K562 (cell line): ENCODE measurements around the gene WIPF1. TPM values are rescaled to one million over a fixed set of nuclear protein-coding genes. Genes with fewer than 3 reads are reported as not detected.

ENCODE experiments used
- ATAC-seq: fragments of 200-7000 bp; cut with Tn5 transposase; 3 replicates; pipeline ENCODE4 v1.9.1; 2020; ENCODE audit warnings: moderate library complexity
- BruUV-seq: library from RNA; stranded (reverse); fragments of 400-500 nt; replicated peaks from 2 replicates; lab custom pipeline; 2021; lab: Mats Ljungman, UMichigan
- CTCF ChIA-PET: fragments of 300-600 bp; formaldehyde crosslinking; extraction: SDS; loops from one replicate; lab custom pipeline; 2021; ENCODE audit warnings: low intra/inter-chr PET ratio; lab: Yijun Ruan, JAX
- POLR2A ChIA-PET: fragments of 300-600, 350-650 bp; sonication (Branson Sonifier 250); formaldehyde crosslinking; extraction: SDS; loops from one replicate; lab custom pipeline; 2021; ENCODE audit warnings: antibody characterized with exemption, inconsistent platforms; lab: Yijun Ruan, JAX
- DNase-seq, 4 experiments: peaks; one replicate each; pipeline versions ENCODE4 v3.0.0 to v3.0.0-alpha.2; 2011 to 2018; ENCODE audit warnings: low spot score in 3 of 4, mixed read lengths in 3 of 4; ENCODE audit errors: extremely low read depth in 1 of 4
- FAIRE-seq: peaks from 2 replicates; lab custom pipeline; 2011; peaks lifted over from hg19 to GRCh38; lab: Jason Lieb, UNC
- H2AFZ ChIP-seq: 2 replicates; pipeline ENCODE4 v1.6.0; 2011; ENCODE audit warnings: low read depth, low read length, control low read depth, inconsistent platforms
- H3K27ac ChIP-seq: fragments of 200-600 bp; 3 replicates; pipeline ENCODE4 v1.8.0; 2011; ENCODE audit warnings: low read depth, mild to moderate bottlenecking, control low read depth, inconsistent platforms, low read length, moderate library complexity, mixed read lengths; ENCODE audit errors: extremely low read depth
- H3K27me3 ChIP-seq, 2 experiments: fragments of 300-600 bp in 1 of 2; 2 replicates in 1 of 2; 3 replicates in 1 of 2; pipeline versions ENCODE4 v1.6.0 to v1.8.0; 2011; ENCODE audit warnings: inconsistent platforms in 2 of 2, low read length in 2 of 2, mild to moderate bottlenecking in 1 of 2, mixed read lengths in 1 of 2, moderate library complexity in 1 of 2; ENCODE audit not compliant: control insufficient read depth in 2 of 2, insufficient read depth in 2 of 2
- H3K36me3 ChIP-seq: fragments of 300-600 bp; 3 replicates; pipeline ENCODE4 v1.8.0; 2011; ENCODE audit warnings: mild to moderate bottlenecking, low read length, inconsistent platforms; ENCODE audit not compliant: control insufficient read depth, insufficient read depth
- H3K4me1 ChIP-seq, 2 experiments: fragments of 200-600 bp in 1 of 2; replicated peaks in 1 of 2; 2 replicates in 1 of 2; 3 replicates in 1 of 2; pipeline versions ENCODE4 v1.5.1 to v1.8.0; 2011; ENCODE audit warnings: inconsistent platforms in 2 of 2, low read length in 2 of 2, mild to moderate bottlenecking in 1 of 2, mixed read lengths in 1 of 2, moderate library complexity in 1 of 2; ENCODE audit not compliant: control insufficient read depth in 2 of 2, insufficient read depth in 2 of 2
- H3K4me2 ChIP-seq: 2 replicates; pipeline ENCODE4 v1.6.1; 2011; ENCODE audit warnings: low read length, control low read depth, inconsistent platforms, mixed read lengths; ENCODE audit not compliant: insufficient read depth
- H3K4me3 ChIP-seq: fragments of 200-600 bp; sonication (generic), shearing (Covaris generic); 2 replicates; pipeline ENCODE4 v1.5.1; 2016; ENCODE audit warnings: control low read depth, inconsistent platforms
- H3K79me2 ChIP-seq: fragments of 200-600 bp; 3 replicates; pipeline ENCODE4 v1.8.0; 2011; ENCODE audit warnings: low read length, inconsistent platforms; ENCODE audit not compliant: control insufficient read depth, insufficient read depth
- H3K9ac ChIP-seq, 2 experiments: 2 replicates each; pipeline versions ENCODE4 v1.6.0 to v1.6.1; 2011; ENCODE audit warnings: low read depth in 2 of 2, low read length in 2 of 2, control low read depth in 1 of 2, inconsistent platforms in 1 of 2, mild to moderate bottlenecking in 1 of 2, mixed read lengths in 1 of 2; ENCODE audit not compliant: insufficient read depth in 1 of 2
- H3K9me1 ChIP-seq: one replicate; pipeline ENCODE4 v1.6.0; 2011; ENCODE audit warnings: inconsistent platforms, mild to moderate bottlenecking, low read length, moderate library complexity; ENCODE audit not compliant: control insufficient read depth, insufficient read depth
- H3K9me3 ChIP-seq: replicated peaks from 2 replicates; pipeline ENCODE4 v1.5.1; 2011; ENCODE audit warnings: low read depth, low read length, inconsistent platforms; ENCODE audit not compliant: control insufficient read depth, insufficient read depth
- H4K20me1 ChIP-seq: replicated peaks from 2 replicates; pipeline ENCODE4 v1.6.1; 2011; ENCODE audit warnings: low read length, inconsistent platforms, mixed read lengths; ENCODE audit not compliant: control insufficient read depth, insufficient read depth
- ESRRB ChIP-seq: fragments of 250-450 bp; sonication (Bioruptor Pico); IDR thresholded peaks from 2 replicates; pipeline ENCODE4 v1.5.0; 2020; ENCODE audit warnings: mild to moderate bottlenecking, moderate library complexity, borderline replicate concordance
- ETV6 ChIP-seq, 3 experiments: fragments of 150-350 bp in 1 of 3; sonication (generic) in 1 of 3; formaldehyde crosslinking in 1 of 3; IDR thresholded peaks; 2 replicates each; pipeline versions ENCODE4 v1.6.1 to v1.8.0; 2014 to 2022; ENCODE audit warnings: borderline replicate concordance in 2 of 3, low read depth in 2 of 3, antibody characterized with exemption in 1 of 3, low read length in 1 of 3, mild to moderate bottlenecking in 1 of 3, missing genetic modification reagents in 1 of 3
- MYBL2 ChIP-seq, 2 experiments: fragments of 450-650 bp in 1 of 2; sonication (generic) in 1 of 2; formaldehyde crosslinking in 1 of 2; IDR thresholded peaks; 2 replicates each; pipeline versions ENCODE4 v1.6.1 to v1.8.1; 2017 to 2022; ENCODE audit warnings: borderline replicate concordance in 1 of 2, inconsistent platforms in 1 of 2, low read depth in 1 of 2, mild to moderate bottlenecking in 1 of 2, missing genetic modification reagents in 1 of 2, moderate library complexity in 1 of 2
- POLR2AphosphoS2 ChIP-seq: IDR thresholded peaks from 2 replicates; pipeline ENCODE4 v1.6.1; 2012; ENCODE audit warnings: low read length, improper control_type of control experiment
- SRF ChIP-seq, 2 experiments: fragments of 250-450, 450-650 bp in 1 of 2; sonication (Bioruptor Pico) in 1 of 2; sonication (generic) in 1 of 2; formaldehyde crosslinking; IDR thresholded peaks; 2 replicates each; pipeline versions ENCODE4 v1.5.0 to v1.5.1; 2020 to 2022; ENCODE audit warnings: mild to moderate bottlenecking in 1 of 2, missing genetic modification reagents in 1 of 2
- TEAD1 ChIP-seq, 2 experiments: fragments of 450-650 bp in 1 of 2; sonication (generic) in 1 of 2; formaldehyde crosslinking; IDR thresholded peaks; 2 replicates each; pipeline versions ENCODE4 v1.4.0 to v1.8.0; 2020 to 2022; ENCODE audit warnings: mild to moderate bottlenecking in 2 of 2, missing genetic modification reagents in 1 of 2
- ZBTB12 ChIP-seq: fragments of 250-450 bp; sonication (Bioruptor Pico); IDR thresholded peaks from 2 replicates; pipeline ENCODE4 v1.4.0; 2020
- ZNF395 ChIP-seq: fragments of 200-800 bp; sonication (Bioruptor generic); IDR thresholded peaks from 2 replicates; pipeline ENCODE4 v1.6.1; 2017; ENCODE audit warnings: missing genetic modification characterization, missing compliant biosample characterization
- ZNF449 ChIP-seq: fragments of 250-450 bp; sonication (Bioruptor Pico); IDR thresholded peaks from 2 replicates; pipeline ENCODE4 v1.8.0; 2022; ENCODE audit warnings: moderate library complexity, mild to moderate bottlenecking, inconsistent platforms
- WGBS: fragments of 100-300 bp; shearing (Covaris generic); methylation state at CpG from one replicate; pipeline ENCODE4 v1.1.6; 2016; ENCODE audit warnings: low coverage, mixed read lengths; ENCODE audit not compliant: insufficient coverage; ENCODE audit errors: missing lambda C conversion rate; 5-methylcytosine and 5-hydroxymethylcytosine counted together
- in situ Hi-C: fragments of 300-500 bp; cut with MboI; formaldehyde crosslinking; loops from 4 replicates; pipeline ENCODE4 v1.15.0; 2018; ENCODE audit warnings: inconsistent platforms, mixed read lengths
- intact Hi-C: fragments of 100-400 bp; cut with micrococcal nuclease; formaldehyde crosslinking; loops from 2 replicates; pipeline ENCODE4 v1.14.2; 2022
- polyA plus RNA-seq, 8 experiments: library from polyadenylated mRNA; depleted of rRNA in 4 of 8; stranded (reverse) in 5 of 8; unstranded in 3 of 8; fragments of >200 nt; fragmentation: Nextera tagmentation in 2 of 8; fragmentation: Illumina TruSeq in 1 of 8; extraction: Ambion mirVana in 2 of 8; extraction: Trizol in 1 of 8; gene quantifications; 2 replicates each; pipeline versions ENCODE4 v1.2.1 to v1.2.3, GENCODE V29; 2011 to 2014; ENCODE audit warnings: inconsistent platforms in 1 of 8, missing spikeins in 1 of 8
- total RNA-seq, 7 experiments: library from RNA; depleted of rRNA in 6 of 7; stranded (reverse); fragments of >200 nt in 6 of 7; fragmentation: Illumina TruSeq in 2 of 7; extraction: Trizol in 2 of 7; gene quantifications; 2 replicates each; pipeline versions ENCODE4 v1.2.1 to v1.2.3, GENCODE V29; 2011 to 2021; ENCODE audit warnings: low replicate concordance in 1 of 7

WIPF1 gene
- total and polyA plus RNA-seq, 9 of the 15 experiments (the other 6 are each of a cell fraction or from before 2014, with no cell fraction given): 0.54 to 4.9 (median 2.4) TPM

- H3K27ac ChIP-seq: no peak overlapping the region
- in situ Hi-C loops: no loop called here
- FAIRE-seq: no peak
Observed at GRCh38 chr2:174560737-174561136, 36.9 kb downstream of the WIPF1 start.

GRCh38 chr2:174555998-174556397 lies 41.6 kb downstream of the WIPF1 start:
- Histone ChIP-seq H3K27me3 (no peaks in the 10 kb centered on the region), H3K36me3 (no peaks in the 10 kb centered on the region), H3K4me1 (no peaks in the 10 kb centered on the region), H3K79me2 (no peaks in the 10 kb centered on the region), H3K9ac (no peak overlapping the region), H2AFZ (no peak overlapping the region), H3K9me1 (no peaks in the 10 kb centered on the region), H3K4me2 (no peak overlapping the region), H3K9me3 (no peaks in the 10 kb centered on the region), H4K20me1 (no peaks in the 10 kb centered on the region), H3K4me3 (no peak overlapping the region), H3K27ac (no peak overlapping the region)
- TF ChIP-seq ESRRB (CRISPR knock-in tag): no peak
- TF ChIP-seq ZNF449: no peak
- no peak for TF ChIP-seq ZNF395 (CRISPR knock-in tag)
- TF ChIP-seq MYBL2 (IDR thresholded peaks at IDR 0.05; ENCODE audit: low read depth): no peak
- no peak for TF ChIP-seq MYBL2 (CRISPR knock-in tag; IDR thresholded peaks at IDR 0.05; ENCODE audit: borderline replicate concordance)
- no peak for TF ChIP-seq POLR2AphosphoS2
- no TSS peak for BruUV-seq
- in situ Hi-C loops: no loop called here
- WGBS: 40% methylated on average over 4 of the region's 4 CpGs
- POLR2A ChIA-PET: interaction anchor here (0.9 to 1.6 kb wide), 2 partner anchors 8 to 11 kb away, joined by 3 read pairs; no protein-coding TSS in a partner anchor
- CTCF ChIA-PET: no interaction called here
- FAIRE-seq: no peak
- ATAC-seq: no peak
- DNase-seq: no peak
- intact Hi-C loops: no loop called here

More at GRCh38 chr2:174560737-174561136, 36.9 kb downstream of the WIPF1 start:
- Histone ChIP-seq H2AFZ (no peak overlapping the region), H3K36me3 (no peaks in the 10 kb centered on the region), H3K9me1 (no peaks in the 10 kb centered on the region), H3K9ac (no peak overlapping the region), H3K4me2 (no peak overlapping the region), H3K4me1 (no peaks in the 10 kb centered on the region), H3K79me2 (no peaks in the 10 kb centered on the region), H4K20me1 (no peaks in the 10 kb centered on the region), H3K4me3 (no peak overlapping the region), H3K9me3 (no peaks in the 10 kb centered on the region), H3K27me3 (peaks cover 0 to 5% of the 10 kb centered on the region in 2 experiments; a peak in 1 of 5 replicates)
- ChIA-PET POLR2A (interaction anchor here (0.9 kb wide), 1 partner anchor 14 kb away, joined by 4 read pairs; no protein-coding TSS in a partner anchor), CTCF (no interaction called here)
- DNase-seq: no peak
- no TSS peak for BruUV-seq
- TF ChIP-seq SRF (CRISPR knock-in tag; IDR thresholded peaks at IDR 0.05) (no peak), ZBTB12 (CRISPR knock-in tag) (no peak), TEAD1 (CRISPR knock-in tag; IDR thresholded peaks at IDR 0.05) (no peak), ETV6 (IDR thresholded peaks at IDR 0.05; ENCODE audit: borderline replicate concordance in 1 of 2, low read depth in 2 of 2, low read length in 1 of 2) (no peak), ETV6 (CRISPR knock-in tag; IDR thresholded peaks at IDR 0.05; ENCODE audit: borderline replicate concordance) (no peak)
- ATAC-seq: no peak
- intact Hi-C loops: no loop called here
